GM19468 (cell line): Measurements from ENCODE around the gene SYNM.

Experiments
- ATAC-seq: cut with Tn5 transposase; IDR thresholded peaks from one replicate; pipeline ENCODE4 v1.9.1; 2021; ENCODE audit warnings: mild to moderate bottlenecking, moderate library complexity, moderate number of reproducible peaks; ENCODE audit not compliant: unreplicated experiment; ENCODE audit errors: extremely low read depth

Gene SYNM

GRCh38 chr15:99085413-99086326 lies 19.2 kb upstream of the SYNM start:
- ATAC-seq, result no peak

GRCh38 chr15:99086327-99086667 lies 18.6 kb upstream of the SYNM start:
- ATAC-seq, result no peak

GRCh38 chr15:99087405-99087943 lies 17.4 kb upstream of the SYNM start:
- no peak for ATAC-seq

- peak; percentile 100 for ATAC-seq
Observed at GRCh38 chr15:99090011-99090699, 14.7 kb upstream of the SYNM start.

DNA sequence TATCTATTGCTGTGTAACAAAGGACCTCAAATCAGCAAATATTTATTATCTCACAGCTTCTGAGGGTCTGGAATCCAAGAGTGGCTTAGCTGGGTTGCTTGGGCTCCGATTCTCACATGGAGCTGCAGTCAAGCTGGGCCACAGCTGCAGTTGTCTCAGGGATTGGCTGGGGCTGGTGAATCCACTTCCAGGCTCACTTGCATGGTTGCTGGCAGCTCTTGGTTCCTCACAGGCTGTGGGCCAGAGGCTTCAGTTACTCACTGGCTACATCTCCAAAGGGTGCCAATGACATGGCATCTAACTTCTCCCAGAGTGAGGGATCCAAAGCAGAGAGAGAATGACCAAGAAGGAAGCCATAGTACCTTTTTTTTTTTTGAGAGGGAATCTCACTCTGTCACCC lies 13.9 kb upstream of the SYNM start:
- no peak for ATAC-seq

- no peak for ATAC-seq
Observed at GRCh38 chr15:99092554-99093172, 12.2 kb upstream of the SYNM start.

DNA sequence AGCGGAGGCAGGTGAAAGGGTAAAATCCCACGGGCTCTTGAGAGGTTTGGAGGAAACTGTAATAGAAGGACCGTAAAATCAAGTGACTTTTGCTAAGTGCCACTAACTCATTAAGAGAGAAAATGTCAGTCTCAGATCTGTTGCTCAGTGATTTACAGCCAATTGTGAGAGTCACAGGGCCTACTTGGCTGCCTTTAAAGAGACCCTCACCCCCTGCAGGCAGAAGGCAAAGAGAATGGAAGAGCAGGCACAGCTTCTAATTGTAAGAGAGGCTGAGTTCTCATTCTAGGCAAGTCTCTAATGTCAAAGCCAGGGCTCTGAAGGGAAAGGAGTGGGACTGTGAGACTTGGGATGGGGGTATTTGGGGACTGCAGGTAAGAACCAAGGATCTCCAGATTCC lies 9.3 kb upstream of the SYNM start:
- no peak for ATAC-seq

- no peak for ATAC-seq
Observed at GRCh38 chr15:99096173-99096893, 8.5 kb upstream of the SYNM start.

GRCh38 chr15:99096894-99097426 lies 7.9 kb upstream of the SYNM start:
- ATAC-seq, result no peak

GRCh38 chr15:99097441-99098410 lies 7.2 kb upstream of the SYNM start:
- no peak for ATAC-seq

DNA sequence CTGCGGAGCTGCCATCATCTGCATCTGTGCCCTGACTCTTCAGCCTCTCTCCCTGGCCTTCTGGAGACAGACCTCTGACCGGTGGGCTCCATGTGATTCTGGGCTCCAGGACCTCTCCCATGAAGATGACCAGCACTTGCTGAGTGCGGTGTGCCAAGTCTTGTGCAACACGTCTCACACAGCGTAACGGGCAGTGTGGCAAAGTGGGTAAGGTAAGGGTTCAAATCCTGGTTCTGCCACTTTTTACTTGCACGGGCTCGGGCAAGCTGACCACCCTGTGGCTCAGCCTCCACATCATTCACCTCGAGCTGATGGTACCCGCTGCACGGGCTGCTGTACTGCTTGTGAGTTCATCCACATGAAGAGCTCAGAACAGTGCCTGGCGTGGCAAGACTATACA lies 6.5 kb upstream of the SYNM start:
- no peak for ATAC-seq

- ATAC-seq, result no peak
Observed at GRCh38 chr15:99098991-99099390, 5.9 kb upstream of the SYNM start.

DNA sequence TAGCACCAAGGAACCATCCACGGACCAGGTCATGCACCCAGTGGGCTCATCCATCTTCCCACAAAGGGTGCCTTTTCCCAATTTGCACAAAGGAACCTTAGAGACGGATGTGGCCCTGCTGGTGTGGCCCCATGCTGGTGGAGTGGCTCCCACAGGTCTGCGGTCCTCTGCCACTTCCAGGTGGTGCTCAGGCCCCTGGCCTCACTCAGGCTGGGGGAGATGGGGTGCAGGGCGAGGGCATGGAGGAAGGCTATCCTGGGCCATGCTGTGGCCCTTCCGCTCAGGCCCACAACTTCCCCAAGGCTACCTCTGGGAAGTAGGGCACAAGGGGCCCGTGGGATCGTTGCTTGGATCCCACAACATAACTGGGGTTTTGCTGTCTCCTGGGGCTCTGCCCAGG lies 5.2 kb upstream of the SYNM start:
- no peak for ATAC-seq

DNA sequence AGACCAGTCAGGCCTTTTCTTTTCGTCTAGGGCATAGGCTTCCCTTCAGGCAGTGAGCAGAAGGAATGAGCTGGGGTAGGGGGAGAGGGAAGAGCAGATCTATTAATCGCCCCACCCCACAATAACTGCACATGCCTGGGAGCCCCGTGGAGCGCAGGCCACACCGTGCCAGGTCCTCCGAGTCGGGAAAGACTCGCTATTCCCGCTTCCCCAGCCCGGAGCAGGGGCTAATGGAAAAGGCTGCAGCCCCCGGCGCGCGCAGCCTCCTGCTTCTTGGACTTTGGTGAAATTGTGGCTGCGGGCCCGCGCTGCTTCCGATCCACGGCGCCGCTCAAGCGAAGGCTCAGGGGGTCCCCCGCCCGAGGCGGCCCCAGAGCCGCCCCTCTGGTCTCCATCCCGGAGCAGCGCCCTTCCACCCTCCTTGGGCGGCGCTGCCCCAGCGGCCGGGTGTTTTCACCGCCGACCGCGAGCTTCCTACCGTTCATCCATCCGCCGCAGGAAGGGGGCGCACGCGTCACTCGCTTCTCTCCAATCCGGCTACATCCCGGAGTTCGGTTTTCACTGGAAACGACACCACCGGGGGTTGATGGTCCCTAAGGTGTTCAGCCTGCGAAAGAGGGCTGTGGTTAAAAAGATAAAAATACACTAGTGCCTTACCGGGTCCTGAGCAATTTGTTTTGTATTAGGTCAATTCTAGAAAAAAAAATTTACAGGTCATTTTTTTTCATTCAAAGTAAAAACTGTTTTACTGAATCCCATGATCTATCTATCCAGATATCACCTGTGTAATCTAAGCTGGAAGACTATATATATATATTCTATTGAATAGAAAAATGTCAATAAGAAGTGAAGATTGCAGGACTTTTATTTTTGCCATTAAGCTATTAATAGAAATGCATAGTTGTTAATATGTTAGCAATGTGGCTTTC lies 4.4 kb upstream of the SYNM start:
- no peak for ATAC-seq

GRCh38 chr15:99101501-99101900 lies 3.4 kb upstream of the SYNM start:
- ATAC-seq, result no peak

DNA sequence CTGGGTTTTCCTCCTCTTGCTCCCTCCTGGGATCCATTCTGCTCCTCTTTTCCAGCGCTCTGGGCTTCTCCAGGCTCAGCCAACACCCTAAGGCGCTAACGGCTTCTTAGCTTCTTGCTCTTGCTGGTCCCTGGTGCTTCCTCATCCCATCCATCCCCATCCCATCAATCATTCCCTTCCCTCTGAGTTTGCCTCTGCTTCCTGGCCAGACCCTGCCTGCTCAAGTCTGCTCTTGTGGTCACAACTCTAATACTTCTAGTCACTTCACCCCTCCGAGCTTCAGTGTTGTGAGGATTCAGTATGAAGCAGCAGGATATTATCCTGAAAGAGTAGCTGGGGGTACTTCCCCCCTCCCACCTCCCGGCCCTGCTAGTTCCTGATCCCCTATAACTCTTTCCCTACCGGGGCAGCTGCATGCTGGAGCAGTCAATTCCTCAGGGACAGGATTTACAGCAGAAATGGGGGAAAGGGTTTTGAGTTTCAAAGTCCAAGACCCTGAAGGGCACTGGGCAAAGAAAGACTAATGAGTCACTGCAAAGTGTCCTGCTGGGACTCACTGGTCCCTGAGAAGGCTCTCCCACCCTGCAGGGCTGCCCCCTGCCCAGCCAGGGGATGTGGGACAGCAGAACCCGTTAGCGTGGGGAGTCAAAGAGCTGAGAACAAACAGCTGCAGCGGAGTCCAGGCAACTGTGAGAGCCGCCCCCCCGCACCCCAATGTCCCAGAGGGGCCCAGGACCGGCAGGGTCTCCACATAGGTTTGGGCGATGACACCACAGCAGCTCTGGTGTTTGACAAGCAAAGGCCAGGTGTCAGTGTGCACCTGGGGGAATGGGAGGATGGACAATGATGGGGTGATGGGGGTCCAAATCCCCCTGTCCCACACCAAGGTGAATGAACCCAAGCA lies 2.3 kb upstream of the SYNM start:
- no peak for ATAC-seq

DNA sequence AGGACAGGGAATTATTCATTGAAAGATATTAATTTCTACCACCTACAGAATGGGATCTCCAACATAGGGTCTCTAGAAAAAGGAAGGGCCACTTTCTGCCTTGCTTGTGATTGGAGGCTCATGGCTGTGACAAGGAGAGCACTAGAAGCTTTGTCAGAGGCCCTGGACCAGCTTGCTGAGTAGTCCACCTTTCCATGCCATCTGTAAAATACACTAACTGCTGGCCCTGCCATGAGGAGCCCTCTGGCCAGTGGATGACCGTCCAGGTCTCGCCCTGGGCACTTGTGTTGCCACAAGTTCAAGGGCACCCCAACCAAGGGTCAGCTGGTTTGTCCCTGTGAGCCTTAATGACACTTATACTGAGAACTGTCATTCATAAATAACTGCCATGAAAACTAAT lies 1.6 kb upstream of the SYNM start:
- ATAC-seq, result no peak
